PFSK-1 (cell line): ENCODE data around the gene NAV3.

Source experiments
- FOXP2 ChIP-seq: optimal IDR thresholded peaks from 2 replicates; pipeline ENCODE3; 2011; ENCODE audit warnings: borderline replicate concordance, control low read depth, inconsistent platforms; ENCODE audit not compliant: insufficient read depth; ENCODE audit errors: extremely low read length, extremely low read depth
- POLR2AphosphoS5 ChIP-seq: IDR thresholded peaks from 2 replicates; pipeline ENCODE4 v1.6.1; 2012; ENCODE audit warnings: low read depth, mild to moderate bottlenecking, control low read depth, low read length, moderate library complexity
- REST ChIP-seq, 2 experiments: IDR thresholded peaks; 2 replicates each; pipeline versions ENCODE4 v1.6.1 to v1.8.0; 2011 to 2012; ENCODE audit warnings: low read depth in 2 of 2, low read length in 2 of 2, control low read depth in 1 of 2, inconsistent platforms in 1 of 2, mild to moderate bottlenecking in 1 of 2, moderate library complexity in 1 of 2; ENCODE audit not compliant: insufficient read depth in 1 of 2
- SIN3A ChIP-seq: IDR thresholded peaks from 2 replicates; pipeline ENCODE4 v1.6.1; 2012; ENCODE audit warnings: mild to moderate bottlenecking, low read length, moderate library complexity, borderline replicate concordance; ENCODE audit not compliant: insufficient read depth
- TAF1 ChIP-seq: IDR thresholded peaks from 2 replicates; pipeline ENCODE4 v1.6.1; 2012; ENCODE audit warnings: low read length, control low read depth, borderline replicate concordance; ENCODE audit not compliant: insufficient read depth

NAV3 gene

GRCh38 chr12:77941401-77941800, 110.7 kb downstream of the NAV3 start:
- TF ChIP-seq REST (IDR thresholded peaks at IDR 0.05; ENCODE audit: insufficient read depth in 1 of 2, low read depth in 2 of 2, low read length in 2 of 2): no peak

- TF ChIP-seq POLR2AphosphoS5 (no peak), SIN3A (no peak), REST (IDR thresholded peaks at IDR 0.05; ENCODE audit: insufficient read depth in 1 of 2, low read depth in 2 of 2, low read length in 2 of 2) (no peak), TAF1 (no peak), FOXP2 (no peak)
Measured at GRCh38 chr12:77943466-77943865, 112.8 kb downstream of the NAV3 start.

- TF ChIP-seq FOXP2 (no peak), POLR2AphosphoS5 (no peak), SIN3A (no peak), TAF1 (no peak), REST (IDR thresholded peaks at IDR 0.05; ENCODE audit: insufficient read depth in 1 of 2, low read depth in 2 of 2, low read length in 2 of 2) (no peak)
Measured at GRCh38 chr12:77946541-77947061, 115.9 kb downstream of the NAV3 start.

- TF ChIP-seq REST (IDR thresholded peaks at IDR 0.05; ENCODE audit: insufficient read depth in 1 of 2, low read depth in 2 of 2, low read length in 2 of 2): no peak
- TF ChIP-seq SIN3A: no peak
- TF ChIP-seq TAF1: no peak
- no peak for TF ChIP-seq POLR2AphosphoS5
- no peak for TF ChIP-seq FOXP2
Measured at GRCh38 chr12:77947330-77947729, 116.6 kb downstream of the NAV3 start.

- no peak for TF ChIP-seq POLR2AphosphoS5
- TF ChIP-seq REST (IDR thresholded peaks at IDR 0.05; ENCODE audit: insufficient read depth in 1 of 2, low read depth in 2 of 2, low read length in 2 of 2): no peak
Measured at GRCh38 chr12:77947746-77948145, 117.1 kb downstream of the NAV3 start.
